HG03520 (cell line): ENCODE measurements around the gene CERT1.
A peak's percentile ranks its signal among the peaks of the same experiment; 100 is the strongest.
"Not testable (repeated sequence)": the region's sequence is repeated elsewhere in the genome, so short reads cannot be mapped to it uniquely, and the experiment has no call there.

Experiments used
- ATAC-seq: cut with Tn5 transposase; IDR thresholded peaks from one replicate; pipeline ENCODE4 v1.9.1; 2021; ENCODE audit warnings: mild to moderate bottlenecking, moderate library complexity; ENCODE audit not compliant: unreplicated experiment

CERT1 gene

DNA sequence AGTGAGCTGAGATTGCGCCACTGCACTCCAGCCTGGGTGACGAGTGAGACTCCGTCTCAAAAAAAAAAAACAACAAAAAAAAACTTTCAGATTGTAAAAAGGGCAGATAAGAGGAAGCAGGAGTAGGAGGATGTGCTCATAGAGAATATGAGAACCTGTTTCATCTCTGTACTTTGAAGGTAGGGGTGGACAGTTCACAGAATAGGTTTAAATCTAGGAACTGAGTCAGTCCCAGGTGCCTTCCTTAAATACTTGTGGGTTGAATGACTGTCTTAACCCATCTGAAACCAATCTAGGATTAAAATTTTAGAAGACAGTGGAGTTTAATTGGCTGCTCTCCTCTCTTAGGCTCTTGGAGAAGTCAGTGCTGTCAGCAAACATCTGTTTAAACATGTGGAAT lies 12.6 kb upstream of the CERT1 start:
- ATAC-seq: peak; percentile 87

DNA sequence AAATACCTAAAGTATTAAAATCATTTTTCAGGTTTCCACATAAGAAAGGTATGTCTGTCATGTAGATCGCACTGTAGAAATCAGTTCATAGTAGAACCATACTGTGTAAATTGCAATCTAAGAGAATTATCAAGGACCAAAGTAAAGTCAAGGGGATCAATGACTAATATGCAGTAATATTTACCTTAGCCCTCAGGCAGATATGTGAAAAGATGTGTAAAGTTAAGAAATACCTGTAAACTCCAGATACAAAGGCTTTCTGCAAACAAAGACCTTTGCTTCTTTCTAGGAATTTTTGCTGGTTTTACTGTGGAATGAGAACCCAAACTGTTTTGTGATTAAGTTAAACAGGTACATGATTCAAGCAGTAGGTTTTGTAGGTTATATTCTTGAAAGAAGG lies 11.8 kb upstream of the CERT1 start:
- no peak for ATAC-seq

DNA sequence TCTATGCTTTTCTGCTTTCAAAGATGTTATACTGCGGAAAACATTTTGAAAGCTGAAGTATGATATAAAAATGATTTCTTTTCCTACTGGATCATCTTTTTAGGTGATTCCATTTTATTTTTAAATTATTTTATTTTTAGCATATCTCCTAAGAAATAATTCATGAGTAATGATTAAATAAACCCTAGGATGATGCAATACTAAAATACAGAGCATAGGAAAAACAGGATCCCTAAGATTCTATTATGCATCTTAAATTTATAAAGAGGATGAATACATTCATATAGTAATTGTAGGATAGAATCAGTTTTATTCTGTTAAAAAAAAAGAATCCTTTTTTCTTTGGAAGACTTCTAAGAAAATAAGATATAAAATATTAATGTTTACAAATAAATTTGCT lies 11.1 kb upstream of the CERT1 start:
- ATAC-seq: no peak

DNA sequence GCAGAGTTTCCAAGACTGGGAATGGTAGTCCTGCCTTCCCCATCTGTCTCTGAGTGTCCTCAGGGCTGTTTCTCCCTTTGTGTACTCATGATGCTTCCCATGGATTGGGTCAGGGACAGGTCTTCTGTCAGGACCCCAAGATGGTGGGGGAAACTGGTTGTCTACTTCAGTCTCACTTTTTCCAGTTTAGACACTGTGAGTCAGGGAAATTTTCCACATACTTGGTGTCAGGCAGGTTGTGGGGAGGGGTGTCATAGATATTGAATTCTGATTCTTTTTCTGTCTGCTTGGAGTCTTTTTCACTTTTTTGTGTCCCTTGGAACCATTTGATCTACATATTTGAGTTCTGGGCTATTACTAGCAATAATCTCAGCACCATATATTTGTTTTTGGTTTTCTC lies 10.6 kb upstream of the CERT1 start:
- no peak for ATAC-seq

DNA sequence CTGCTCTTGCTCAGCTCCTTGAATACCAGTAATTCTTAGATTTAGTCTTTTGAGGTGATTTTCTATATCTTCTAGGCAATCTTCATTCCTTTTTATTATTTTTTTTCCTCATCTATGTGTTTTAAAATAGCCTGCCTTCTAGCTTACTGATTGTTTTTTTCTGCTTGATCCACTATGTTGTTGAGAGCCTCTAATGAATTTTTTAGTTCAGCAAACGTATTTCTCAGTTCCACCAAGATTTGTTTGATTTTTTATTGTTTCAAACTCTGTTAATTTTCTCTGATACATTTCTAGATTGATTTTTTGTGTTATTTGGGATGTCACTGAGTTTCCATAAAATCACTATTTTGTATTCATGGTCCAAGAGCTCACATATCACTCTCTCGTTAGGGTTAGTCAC lies 9.8 kb upstream of the CERT1 start:
- ATAC-seq: no peak

DNA sequence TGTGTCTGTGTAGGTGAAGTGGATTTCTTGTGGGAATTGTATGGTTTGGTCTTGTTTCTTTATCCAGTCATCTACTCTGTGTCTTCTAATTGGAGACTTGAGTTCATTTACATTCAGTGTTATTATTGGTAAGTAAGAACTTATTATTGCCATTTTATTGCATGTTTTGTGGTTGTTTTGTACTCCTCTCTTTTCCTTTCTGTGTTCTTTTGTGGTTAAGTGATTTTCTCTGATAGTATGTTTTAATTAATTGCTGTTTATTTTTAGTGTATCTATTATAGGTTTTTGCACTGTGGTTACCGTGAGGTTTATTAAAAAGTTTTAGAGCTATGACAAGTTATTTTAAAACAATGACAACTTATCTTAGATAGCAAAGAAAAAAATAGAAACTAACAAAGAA lies 8.3 kb upstream of the CERT1 start:
- ATAC-seq: no peak

DNA sequence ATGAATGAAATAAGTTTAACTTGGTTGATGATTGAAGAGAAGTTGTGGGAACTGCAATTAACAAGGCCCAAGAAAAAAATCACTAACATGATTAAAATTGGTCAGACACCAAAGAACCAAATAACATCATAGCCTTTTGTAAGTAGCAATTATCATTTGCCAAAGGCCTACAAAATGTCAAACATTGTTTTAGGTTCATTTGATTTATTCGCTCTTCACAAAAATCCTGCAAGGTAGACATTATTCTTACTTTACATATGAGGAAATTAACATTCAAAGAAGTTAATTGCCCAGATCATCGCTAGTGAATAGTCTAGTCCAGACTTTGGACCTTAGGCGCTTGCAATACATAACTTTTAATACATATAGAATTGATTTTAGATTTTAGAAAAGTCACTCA lies 2.9 kb upstream of the CERT1 start:
- ATAC-seq: no peak

DNA sequence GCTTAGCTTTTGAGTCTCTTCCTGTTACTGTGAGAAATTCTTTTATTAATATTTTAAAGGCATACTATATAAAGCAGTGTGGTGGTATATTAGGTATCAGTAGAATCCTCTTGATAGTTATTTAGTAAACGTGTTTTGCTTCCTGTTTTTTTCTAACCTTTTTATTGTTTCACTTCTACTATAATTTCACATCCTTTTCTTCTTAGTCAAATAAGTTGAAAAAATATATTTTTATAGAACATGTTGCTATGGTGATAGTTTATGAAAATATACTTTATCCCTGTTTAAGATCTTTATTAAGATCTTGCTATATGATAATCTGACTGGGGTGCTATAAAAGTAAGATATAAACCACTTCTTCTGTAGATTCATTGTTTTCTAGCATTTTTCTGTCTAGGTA lies 2.4 kb upstream of the CERT1 start:
- ATAC-seq: no peak

DNA sequence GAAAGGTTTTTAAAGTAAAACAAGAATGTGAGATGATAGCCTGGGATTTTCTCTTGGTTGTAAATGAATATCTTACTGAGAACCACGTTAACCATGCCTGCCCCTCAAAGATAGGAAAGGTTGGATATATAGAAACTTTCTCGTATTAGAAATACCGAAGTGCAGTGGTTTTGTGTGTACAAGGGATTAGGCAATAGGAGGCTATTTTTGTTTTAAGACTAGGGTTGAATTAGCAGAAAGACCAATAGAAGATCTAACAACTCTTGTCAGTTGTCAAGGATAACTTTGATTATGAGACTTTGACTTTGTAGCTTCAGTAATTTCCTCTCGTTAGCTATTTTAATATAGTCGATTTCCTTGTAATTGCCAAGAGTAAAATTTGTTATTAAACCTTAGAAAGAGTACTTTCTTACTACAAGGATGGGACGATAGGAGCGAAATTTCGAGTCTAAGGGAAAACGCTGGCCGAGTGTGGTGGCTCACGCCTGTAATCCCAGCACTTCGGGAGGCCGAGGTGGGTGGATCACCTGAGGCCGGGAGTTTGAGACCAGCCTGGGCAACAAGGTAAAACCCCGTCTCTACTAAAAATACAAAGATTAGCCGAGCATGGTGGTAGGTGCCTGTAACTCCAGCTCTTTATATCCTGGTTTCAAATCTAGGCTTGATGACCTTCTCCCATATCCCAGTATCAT lies 1.1 kb upstream of the CERT1 start:
- no peak for ATAC-seq

DNA sequence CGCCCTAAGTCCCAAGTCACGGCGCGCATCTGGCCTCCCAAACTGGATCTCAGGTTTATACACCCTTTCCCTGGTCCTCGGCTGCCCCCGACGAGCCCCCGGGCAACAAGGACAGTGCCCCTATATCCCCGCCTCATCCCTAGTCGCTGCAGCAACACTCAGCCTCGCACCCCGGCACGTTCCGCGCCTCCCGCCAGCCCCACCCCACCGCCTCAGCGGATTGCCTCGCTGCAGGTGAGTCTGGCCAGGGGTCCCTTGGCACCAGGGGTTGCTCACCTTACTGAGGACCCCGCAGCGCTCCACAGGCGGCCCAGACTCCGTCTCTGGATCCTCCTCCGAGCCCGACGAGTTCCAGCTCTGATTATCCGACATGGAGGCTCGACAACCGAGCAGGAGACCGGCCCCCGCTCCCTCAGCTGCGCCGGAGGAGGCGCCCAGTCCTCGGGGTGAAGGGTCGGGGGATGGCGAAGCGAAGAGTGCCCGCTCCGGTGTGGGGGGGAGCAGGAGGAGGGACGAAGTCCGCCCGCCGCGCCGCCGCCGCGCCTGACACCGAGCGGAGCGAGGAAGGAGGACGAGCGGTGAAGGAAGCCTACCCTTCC lies 494 bp downstream of the CERT1 start:
- ATAC-seq: peak; percentile 16

DNA sequence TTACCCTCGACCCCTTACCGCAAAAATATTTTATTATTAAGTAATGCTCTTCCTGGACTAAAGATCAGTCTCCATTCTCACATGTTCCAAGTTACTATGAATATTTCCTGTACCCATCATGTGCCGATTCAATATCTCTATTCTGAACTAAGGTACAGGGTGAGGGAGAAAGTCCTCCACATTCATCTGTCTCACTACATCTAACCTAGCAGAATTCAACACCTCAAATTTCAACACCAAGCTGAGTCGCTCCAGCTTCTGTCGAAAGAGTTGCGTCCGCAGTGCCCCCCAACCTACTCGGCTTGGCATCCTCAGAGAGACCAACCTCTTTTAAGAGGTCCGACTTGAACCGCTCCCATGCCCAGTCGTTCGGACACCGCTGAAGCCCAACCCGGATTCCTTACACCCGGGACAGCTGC lies 1.0 kb downstream of the CERT1 start:
- ATAC-seq: no peak

DNA sequence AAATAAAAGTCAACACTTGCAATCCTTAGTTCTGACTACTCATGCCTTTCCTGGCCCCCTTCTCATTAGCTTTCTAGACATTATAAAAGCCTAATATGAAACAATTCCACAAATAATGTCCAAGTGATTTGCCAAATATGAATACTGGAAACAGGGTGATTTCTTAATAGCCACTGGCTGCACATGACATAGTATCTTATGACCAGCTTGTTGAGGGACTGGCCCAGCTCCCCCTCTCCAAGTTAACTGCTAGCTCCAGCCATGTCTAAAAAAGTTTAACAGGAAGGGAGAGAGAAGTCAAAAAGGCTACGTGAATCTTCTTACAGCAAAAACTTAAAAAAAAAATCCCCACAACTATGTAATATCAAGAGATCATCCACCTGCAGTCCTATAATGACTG lies 1.5 kb downstream of the CERT1 start:
- ATAC-seq: no peak

DNA sequence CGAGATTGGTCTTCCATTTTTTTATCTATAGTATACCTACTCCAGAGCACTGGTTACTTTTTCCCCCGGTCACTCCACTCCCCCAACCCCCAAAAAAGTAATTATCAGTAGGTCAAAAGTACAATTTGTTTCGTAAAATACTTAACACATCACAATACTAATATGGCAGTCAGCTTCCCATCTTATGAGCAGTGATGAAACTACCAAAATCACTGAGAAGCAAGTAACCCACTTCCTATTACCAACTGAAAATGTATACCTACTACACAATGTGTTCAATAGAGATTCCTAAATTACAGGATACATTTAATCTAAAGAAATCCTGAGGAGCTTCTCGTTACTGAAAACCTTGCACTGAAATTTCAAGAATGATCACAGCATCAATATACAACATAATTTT lies 1.9 kb downstream of the CERT1 start:
- ATAC-seq: no peak

DNA sequence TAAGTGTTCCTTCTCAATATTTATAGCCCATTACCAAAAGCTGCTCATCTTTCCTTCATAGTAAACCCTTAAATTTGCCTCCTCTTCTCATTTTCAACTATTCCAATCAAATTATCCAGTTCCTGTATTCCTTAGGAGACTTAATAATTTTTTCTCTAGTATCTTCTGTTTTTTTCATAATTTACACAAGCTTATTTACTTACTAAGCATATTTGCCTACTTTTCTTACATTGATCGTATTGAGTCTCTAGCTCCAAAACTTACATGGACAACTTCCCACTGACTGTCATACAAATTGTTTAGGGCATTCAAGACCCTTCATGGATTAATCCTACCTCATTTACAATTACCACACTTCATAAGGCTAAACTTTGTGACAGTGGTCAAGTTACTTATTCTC lies 3.6 kb downstream of the CERT1 start:
- no peak for ATAC-seq

DNA sequence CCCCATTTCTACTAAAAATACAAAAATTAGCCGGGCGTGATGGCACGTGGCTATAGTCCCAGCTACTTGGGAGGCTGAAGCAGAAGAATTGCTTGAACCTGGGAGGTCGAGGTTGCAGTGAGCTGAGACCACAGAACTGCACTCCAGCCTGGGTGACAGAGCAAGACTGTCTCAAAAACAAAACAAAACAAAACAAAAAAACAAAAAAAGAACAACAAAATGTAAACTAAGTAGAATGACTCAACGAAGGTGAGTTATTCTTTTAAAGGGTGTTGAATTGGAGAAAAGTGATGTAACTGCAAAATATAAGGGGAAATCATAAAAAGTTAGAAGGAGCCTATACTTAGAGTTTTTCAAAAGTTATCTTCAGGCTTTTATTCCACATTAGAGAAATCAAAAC lies 6.3 kb downstream of the CERT1 start:
- not testable (repeated sequence) for ATAC-seq

DNA sequence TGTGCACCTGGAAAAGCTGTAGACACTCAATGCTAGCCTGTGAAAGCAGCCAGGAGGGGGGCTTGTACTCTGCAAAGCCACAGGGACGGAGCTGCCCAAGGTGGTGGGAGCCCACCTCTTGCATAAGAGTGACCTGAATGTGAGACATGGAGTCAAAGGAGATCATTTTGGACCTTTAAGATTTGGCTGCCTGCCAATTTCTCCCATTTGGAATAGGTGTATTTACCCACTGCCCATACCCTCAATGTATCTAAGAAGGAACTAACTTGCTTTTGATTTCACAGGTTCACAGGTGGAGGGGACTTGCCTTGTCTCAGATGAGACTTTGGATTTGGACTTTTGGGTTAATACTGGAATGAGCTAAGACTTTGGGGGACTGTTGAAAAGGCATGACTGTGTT lies 12.6 kb downstream of the CERT1 start:
- not testable (repeated sequence) for ATAC-seq

DNA sequence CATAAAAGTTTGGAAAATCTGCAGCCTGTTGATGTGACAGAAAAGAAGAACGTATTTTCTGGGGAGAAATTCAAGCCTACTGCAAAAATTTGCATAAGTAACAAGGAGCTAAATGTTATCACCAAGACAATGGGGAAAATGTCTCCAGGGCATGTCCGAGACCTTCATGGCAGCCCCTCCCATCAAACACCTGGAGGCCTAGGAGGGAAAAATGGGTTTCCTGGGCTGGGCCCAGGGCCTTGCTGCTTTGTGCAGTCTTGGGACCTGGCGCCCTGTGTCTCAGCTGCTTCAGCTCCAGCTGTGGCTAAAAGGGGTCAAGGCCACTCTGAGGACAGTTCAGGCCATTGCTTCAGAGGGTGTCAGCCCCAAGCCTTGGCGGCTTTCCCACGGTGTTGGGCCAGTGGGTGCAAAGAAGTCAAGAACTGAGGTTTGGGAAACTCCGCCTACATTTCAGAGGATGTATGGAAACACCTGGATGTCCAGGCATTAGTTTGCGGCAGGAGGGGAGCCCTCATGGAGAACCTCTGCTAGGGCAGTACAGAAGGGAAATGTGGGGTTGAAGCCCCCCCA lies 13.1 kb downstream of the CERT1 start:
- no peak for ATAC-seq

DNA sequence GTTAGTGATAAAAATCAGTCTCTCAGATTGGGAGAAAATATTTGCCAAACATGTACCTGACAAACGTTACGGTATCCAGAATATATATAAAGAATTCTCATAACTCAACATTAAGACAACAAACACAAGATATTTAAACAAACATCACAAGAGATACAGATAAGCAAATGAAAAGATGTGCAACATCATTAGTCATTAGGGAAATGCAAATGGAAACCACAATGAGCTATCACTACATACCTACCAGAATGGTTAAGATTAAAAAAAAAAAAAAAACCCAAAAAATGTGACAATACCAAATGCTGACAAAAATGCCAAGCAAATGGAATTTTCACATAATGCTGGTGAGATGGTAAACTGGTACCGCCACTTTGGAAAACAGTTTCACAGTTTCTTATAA lies 15.4 kb downstream of the CERT1 start:
- ATAC-seq: no peak

DNA sequence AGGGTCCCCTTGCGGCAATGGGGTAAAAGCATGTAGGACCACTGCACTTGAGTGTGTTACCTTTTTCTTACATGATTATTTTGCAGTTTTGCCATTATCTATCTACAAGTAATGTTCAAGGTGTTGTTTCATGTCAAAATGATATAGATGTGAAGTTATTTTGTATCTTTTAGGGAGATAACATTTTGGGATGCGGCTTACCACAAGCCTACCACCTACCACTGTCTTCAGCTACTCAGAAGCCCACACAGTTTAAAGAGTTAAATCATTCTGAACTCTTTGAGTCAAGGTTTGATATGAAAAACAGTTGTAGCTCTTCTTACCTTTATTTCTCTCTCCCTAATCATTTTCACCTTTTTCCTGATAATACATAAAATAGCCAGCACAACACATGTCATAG lies 19.8 kb downstream of the CERT1 start:
- no peak for ATAC-seq

DNA sequence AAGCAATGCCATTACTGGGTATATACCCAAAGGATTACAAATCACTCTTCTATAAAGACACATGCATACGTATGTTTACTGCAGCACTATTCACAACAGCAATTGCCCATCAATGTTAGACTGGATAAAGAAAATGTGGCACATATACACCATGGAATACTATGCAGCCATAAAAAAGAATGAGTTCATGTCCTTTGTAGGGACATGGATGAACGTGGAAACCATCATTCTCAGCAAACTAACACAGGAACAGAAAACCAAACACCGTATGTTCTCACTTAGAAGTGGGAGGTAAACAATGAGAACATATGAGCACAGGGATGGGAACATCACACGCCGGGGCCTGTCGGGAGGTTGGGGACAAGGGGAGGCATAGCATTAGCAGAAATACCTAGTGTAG lies 21.6 kb downstream of the CERT1 start:
- not testable (repeated sequence) for ATAC-seq

DNA sequence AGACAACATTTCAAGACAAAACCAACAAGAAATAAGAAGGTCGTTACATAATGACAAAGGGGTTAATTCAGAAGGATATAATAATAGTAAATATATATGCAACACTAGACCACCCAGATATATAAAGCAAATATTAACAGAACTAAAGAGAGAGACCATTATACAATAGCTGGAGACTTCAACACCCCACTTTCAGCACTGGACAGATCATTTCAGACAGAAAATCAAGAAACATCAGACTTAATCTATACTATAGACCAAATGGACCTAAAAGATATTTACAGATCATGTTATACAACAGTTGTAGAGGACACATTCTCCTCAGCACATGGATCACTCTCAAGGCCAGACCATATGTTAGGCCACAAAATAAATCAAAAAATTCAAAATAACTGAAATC lies 26.8 kb downstream of the CERT1 start:
- no peak for ATAC-seq

DNA sequence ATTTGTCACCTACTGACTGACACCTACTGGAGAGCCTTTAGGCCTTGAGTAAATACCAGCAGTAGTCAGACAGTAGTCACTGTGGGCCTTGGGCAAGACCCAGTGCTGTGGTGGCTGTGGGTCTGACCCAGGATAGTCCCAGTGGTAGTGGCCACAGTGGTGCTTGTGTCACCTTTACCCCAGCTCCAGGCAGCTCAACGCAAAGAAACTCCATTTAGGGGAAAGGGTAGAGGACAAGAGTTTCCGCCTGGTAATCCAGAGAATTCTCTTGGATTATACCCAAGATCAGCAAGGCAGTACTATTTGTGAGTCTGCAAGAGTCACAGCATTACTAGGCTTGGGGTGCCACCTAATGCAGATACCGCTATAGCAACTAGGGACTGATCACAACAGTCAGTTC lies 28.9 kb downstream of the CERT1 start:
- no peak for ATAC-seq

DNA sequence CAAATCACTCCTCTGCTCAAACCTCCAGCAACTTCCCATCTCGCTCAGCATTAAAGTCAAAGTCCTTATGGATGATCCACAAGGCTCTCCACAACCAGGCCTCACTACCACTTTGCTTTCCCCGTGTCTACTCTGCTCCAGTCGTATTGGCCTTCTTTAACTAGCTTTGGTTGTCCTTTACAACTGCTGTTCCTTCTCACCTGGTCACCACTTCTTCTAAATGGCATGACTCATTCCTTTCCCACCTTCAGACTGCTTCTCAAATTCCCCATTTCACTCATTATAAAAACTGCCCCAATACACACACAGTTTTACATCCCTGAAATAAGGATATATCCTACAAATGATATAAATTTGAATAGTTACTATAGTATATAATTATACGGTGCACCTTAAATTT lies 30.4 kb downstream of the CERT1 start:
- no peak for ATAC-seq
